MM.1S (cell line): ENCODE results near the gene HIVEP1.

Experiments
- DNase-seq: peaks from one replicate; pipeline ENCODE4 v3.0.0-alpha.2; 2015
- H2AFZ ChIP-seq: fragments of 300-600 bp; sonication (generic); 2 replicates; pipeline ENCODE4 v1.6.0; 2016; ENCODE audit warnings: antibody characterized with exemption, low read length
- H3F3A ChIP-seq: fragments of 300-600 bp; sonication (generic); 2 replicates; pipeline ENCODE4 v1.6.1; 2016; ENCODE audit warnings: mild to moderate bottlenecking, antibody characterized with exemption, low read length, moderate library complexity, mixed read lengths; ENCODE audit not compliant: insufficient read depth
- H3K27ac ChIP-seq: fragments of 300-600 bp; sonication (generic); 2 replicates; pipeline ENCODE4 v1.5.1; 2016; ENCODE audit warnings: mild to moderate bottlenecking, low read length
- H3K27me3 ChIP-seq: fragments of 300-600 bp; sonication (generic); replicated peaks from 2 replicates; pipeline ENCODE4 v1.6.0; 2016; ENCODE audit warnings: low read length; ENCODE audit not compliant: insufficient read depth
- H3K36me3 ChIP-seq: fragments of 300-600 bp; sonication (generic); replicated peaks from 2 replicates; pipeline ENCODE4 v1.6.1; 2016; ENCODE audit warnings: mild to moderate bottlenecking, low read length, mixed read lengths; ENCODE audit not compliant: insufficient read depth
- H3K4me1 ChIP-seq: fragments of 300-600 bp; sonication (generic); 2 replicates; pipeline ENCODE4 v1.6.1; 2016; ENCODE audit warnings: low read length, mixed read lengths
- H3K4me2 ChIP-seq: fragments of 300-600 bp; sonication (generic); 2 replicates; pipeline ENCODE4 v1.6.0; 2016; ENCODE audit warnings: low read depth, low read length
- H3K4me3 ChIP-seq: fragments of 300-600 bp; sonication (generic); 2 replicates; pipeline ENCODE4 v1.5.1; 2016; ENCODE audit warnings: low read length, mixed read lengths
- H3K79me2 ChIP-seq: fragments of 300-600 bp; sonication (generic); 2 replicates; pipeline ENCODE4 v1.6.1; 2016; ENCODE audit warnings: mixed run types, low read length, mixed read lengths
- H3K9ac ChIP-seq: fragments of 300-600 bp; sonication (generic); 2 replicates; pipeline ENCODE4 v1.6.1; 2016; ENCODE audit warnings: low read length, mixed read lengths
- H3K9me2 ChIP-seq: fragments of 300-600 bp; sonication (generic); replicated peaks from 2 replicates; pipeline ENCODE4 v1.6.1; 2016; ENCODE audit warnings: mild to moderate bottlenecking, low read length, mixed read lengths; ENCODE audit not compliant: insufficient read depth
- H3K9me3 ChIP-seq: fragments of 300-600 bp; sonication (generic); replicated peaks from 2 replicates; pipeline ENCODE4 v1.6.1; 2016; ENCODE audit warnings: mild to moderate bottlenecking, low read length, mixed read lengths; ENCODE audit not compliant: insufficient read depth
- H4K20me1 ChIP-seq: fragments of 300-600 bp; sonication (generic); 2 replicates; pipeline ENCODE4 v1.6.1; 2016; ENCODE audit warnings: mild to moderate bottlenecking, low read length, moderate library complexity, mixed read lengths; ENCODE audit not compliant: insufficient read depth
- EZH2 ChIP-seq: fragments of 300-600 bp; sonication (generic); optimal IDR thresholded peaks from 2 replicates; pipeline ENCODE3; 2017; ENCODE audit warnings: low read depth, mild to moderate bottlenecking, antibody characterized with exemption, low read length, mixed read lengths
- EZH2phosphoT487 ChIP-seq: fragments of 300-600 bp; sonication (generic); IDR thresholded peaks from 2 replicates; pipeline ENCODE4 v1.6.1; 2018; ENCODE audit warnings: antibody characterized with exemption, low read length
- TF ChIP-seq, protein P1 (sequence below): fragments of 300-600 bp; sonication (generic); IDR thresholded peaks from 2 replicates; pipeline ENCODE4 v1.5.1; 2016; ENCODE audit warnings: antibody characterized with exemption, low read length, mixed read lengths

The HIVEP1 gene

GRCh38 chr6:12147557-12148316 is 135.6 kb downstream of the HIVEP1 start:
- H3K9ac ChIP-seq, result no peak overlapping the region
- no peak for TF ChIP-seq EZH2
- TF ChIP-seq EZH2phosphoT487, result no peak
- TF ChIP-seq, protein P1, sequence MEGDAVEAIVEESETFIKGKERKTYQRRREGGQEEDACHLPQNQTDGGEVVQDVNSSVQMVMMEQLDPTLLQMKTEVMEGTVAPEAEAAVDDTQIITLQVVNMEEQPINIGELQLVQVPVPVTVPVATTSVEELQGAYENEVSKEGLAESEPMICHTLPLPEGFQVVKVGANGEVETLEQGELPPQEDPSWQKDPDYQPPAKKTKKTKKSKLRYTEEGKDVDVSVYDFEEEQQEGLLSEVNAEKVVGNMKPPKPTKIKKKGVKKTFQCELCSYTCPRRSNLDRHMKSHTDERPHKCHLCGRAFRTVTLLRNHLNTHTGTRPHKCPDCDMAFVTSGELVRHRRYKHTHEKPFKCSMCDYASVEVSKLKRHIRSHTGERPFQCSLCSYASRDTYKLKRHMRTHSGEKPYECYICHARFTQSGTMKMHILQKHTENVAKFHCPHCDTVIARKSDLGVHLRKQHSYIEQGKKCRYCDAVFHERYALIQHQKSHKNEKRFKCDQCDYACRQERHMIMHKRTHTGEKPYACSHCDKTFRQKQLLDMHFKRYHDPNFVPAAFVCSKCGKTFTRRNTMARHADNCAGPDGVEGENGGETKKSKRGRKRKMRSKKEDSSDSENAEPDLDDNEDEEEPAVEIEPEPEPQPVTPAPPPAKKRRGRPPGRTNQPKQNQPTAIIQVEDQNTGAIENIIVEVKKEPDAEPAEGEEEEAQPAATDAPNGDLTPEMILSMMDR, result no peak
- H3K27me3 ChIP-seq, result no peaks in the 10 kb centered on the region
- H3K27ac ChIP-seq, result no peak overlapping the region
- DNase-seq, result no peak
- no peaks in the 10 kb centered on the region for H3K4me1 ChIP-seq
- H2AFZ ChIP-seq, result no peak overlapping the region
- no peaks in the 10 kb centered on the region for H4K20me1 ChIP-seq
- no peaks in the 10 kb centered on the region for H3F3A ChIP-seq
- no peaks in the 10 kb centered on the region for H3K36me3 ChIP-seq
- no peaks in the 10 kb centered on the region for H3K9me2 ChIP-seq
- no peaks in the 10 kb centered on the region for H3K9me3 ChIP-seq
- no peaks in the 10 kb centered on the region for H3K79me2 ChIP-seq
- no peak overlapping the region for H3K4me3 ChIP-seq
- H3K4me2 ChIP-seq, result no peak overlapping the region

- H3K36me3 ChIP-seq, result no peaks in the 10 kb centered on the region
- H3K9me2 ChIP-seq, result no peaks in the 10 kb centered on the region
- no peak overlapping the region for H2AFZ ChIP-seq
- H3K9ac ChIP-seq, result no peak overlapping the region
- DNase-seq, result no peak
- no peak overlapping the region for H3K4me2 ChIP-seq
- H3K9me3 ChIP-seq, result no peaks in the 10 kb centered on the region
- TF ChIP-seq EZH2, result no peak
- TF ChIP-seq, protein P1, result no peak
- no peak for TF ChIP-seq EZH2phosphoT487
- H3K79me2 ChIP-seq, result no peaks in the 10 kb centered on the region
- H3K4me3 ChIP-seq, result no peak overlapping the region
- H3F3A ChIP-seq, result no peaks in the 10 kb centered on the region
- H4K20me1 ChIP-seq, result no peaks in the 10 kb centered on the region
- H3K27me3 ChIP-seq, result no peaks in the 10 kb centered on the region
- H3K27ac ChIP-seq, result no peak overlapping the region
- no peaks in the 10 kb centered on the region for H3K4me1 ChIP-seq
Observed at GRCh38 chr6:12148317-12148801, 136.2 kb downstream of the HIVEP1 start.

DNA sequence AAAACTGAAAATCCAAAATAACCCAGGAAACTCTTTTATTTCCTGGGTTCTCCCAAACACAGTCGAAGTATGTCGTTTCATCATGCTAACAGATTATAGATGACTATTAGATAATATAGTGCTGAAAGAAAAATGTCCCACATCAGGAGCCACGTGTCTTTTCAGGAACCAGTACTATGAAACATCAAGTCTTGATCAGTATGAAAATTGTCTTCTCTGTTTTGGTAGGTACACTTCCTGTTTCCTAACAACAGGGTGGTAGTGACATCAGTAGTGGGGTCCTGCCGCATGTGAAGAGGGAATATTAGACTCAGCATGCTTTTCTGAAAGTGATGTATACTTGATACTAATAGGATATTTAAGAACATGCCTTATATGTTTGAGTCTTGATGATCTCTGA is 136.7 kb downstream of the HIVEP1 start:
- H3K4me2 ChIP-seq, result no peak overlapping the region
- H3F3A ChIP-seq, result no peaks in the 10 kb centered on the region
- H3K9me3 ChIP-seq, result no peaks in the 10 kb centered on the region
- H3K27me3 ChIP-seq, result no peaks in the 10 kb centered on the region
- no peaks in the 10 kb centered on the region for H3K4me1 ChIP-seq
- H4K20me1 ChIP-seq, result no peaks in the 10 kb centered on the region
- no peak overlapping the region for H3K27ac ChIP-seq
- no peak overlapping the region for H3K9ac ChIP-seq
- H3K36me3 ChIP-seq, result no peaks in the 10 kb centered on the region
- no peaks in the 10 kb centered on the region for H3K79me2 ChIP-seq
- H3K9me2 ChIP-seq, result no peaks in the 10 kb centered on the region
- no peak for TF ChIP-seq EZH2phosphoT487
- no peak for TF ChIP-seq EZH2
- TF ChIP-seq, protein P1, result no peak
- no peak overlapping the region for H2AFZ ChIP-seq
- no peak overlapping the region for H3K4me3 ChIP-seq
- DNase-seq, result no peak
